Right lobe of liver (tissue), 6 donors: Measurements from ENCODE around the gene IFT88. TPM values are rescaled to one million over a fixed set of nuclear protein-coding genes. Genes with fewer than 3 reads are reported as not detected.

ENCODE experiments used
- ATAC-seq, 4 donors: fragments of 200-7000 bp; cut with Tn5 transposase; one replicate each; pipeline ENCODE4 v1.9.1; 2020; ENCODE audit warnings: mild to moderate bottlenecking in 4 of 4, moderate library complexity in 4 of 4
- DNase-seq, 3 donors: peaks; one replicate each; pipeline ENCODE4 v3.0.0-alpha.2; 2020
- H3K27ac ChIP-seq, 3 donors: fragments of 200-600 bp; one replicate each; pipeline ENCODE4 v1.8.0; 2022
- H3K27me3 ChIP-seq, 2 donors: fragments of 200-600 bp; one replicate each; pipeline ENCODE4 v1.8.0; 2022
- H3K36me3 ChIP-seq, 4 donors: fragments of 200-600 bp; sonication (generic) in 1 of 4; one replicate each; pipeline versions ENCODE4 v1.5.1 to v1.8.0; 2017 to 2022; ENCODE audit warnings: control low read depth in 1 of 4
- H3K4me1 ChIP-seq, 4 donors: fragments of 200-600 bp; sonication (generic) in 1 of 4; one replicate each; pipeline versions ENCODE4 v1.5.1 to v1.8.0; 2017 to 2022; ENCODE audit warnings: control low read depth in 1 of 4
- H3K4me3 ChIP-seq, 3 donors: fragments of 200-600 bp; one replicate each; pipeline ENCODE4 v1.8.0; 2022
- H3K9me3 ChIP-seq, 4 donors: fragments of 200-600 bp; sonication (generic) in 1 of 4; one replicate each; pipeline versions ENCODE4 v1.5.1 to v1.8.0; 2017 to 2022; ENCODE audit warnings: control low read depth in 1 of 4
- CTCF ChIP-seq, 4 donors: fragments of 200-600 bp in 3 of 4; fragments of 450-650 bp in 1 of 4; IDR thresholded peaks; one replicate each; pipeline versions ENCODE4 v1.5.1 to v1.8.0; 2016 to 2022; ENCODE audit warnings: antibody characterized with exemption in 4 of 4, mild to moderate bottlenecking in 2 of 4
- POLR2A ChIP-seq: fragments of 450-650 bp; IDR thresholded peaks from one replicate; pipeline ENCODE4 v1.6.1; 2017; ENCODE audit warnings: antibody characterized with exemption, mild to moderate bottlenecking
- WGBS: methylation state at CpG from one replicate; pipeline ENCODE4 v1.1.6; 2018; ENCODE audit warnings: low coverage, low lambda C conversion rate; ENCODE audit not compliant: insufficient coverage; ENCODE audit errors: missing lambda C conversion rate; 5-methylcytosine and 5-hydroxymethylcytosine counted together
- intact Hi-C, 2 donors: fragments of 100-400 bp; cut with DNase I; formaldehyde crosslinking; loops; one replicate each; pipeline versions ENCODE4 v1.11.2 to v1.14.1; 2022
- total RNA-seq, 6 experiments: library from RNA; depleted of rRNA in 2 of 6; stranded (reverse); fragments of >200 nt in 2 of 6; fragmentation: NEBNext Ultra II Directional in 3 of 6; extraction: Animal tissue kit (Norgen Biotek cat#: 25700) in 3 of 6; gene quantifications; one replicate each; pipeline versions ENCODE4 v1.1.0 to v1.2.4, GENCODE V29; 2016 to 2023
- donor health status: DM: no; HTN: yes; CAD: no.
- donor health status: DM: no; HTN: no; CAD: no.
- donor health status: DM: no; HTN: no; CAD: no.
- donor health status: DM: no; HTN: yes; CAD: no.
- donor health status: DM: no; HTN: yes; CAD: no.

The IFT88 gene
- total RNA-seq, 6 experiments from 2014 or later: 7.9 to 17.6 (median 11.8) TPM

DNA sequence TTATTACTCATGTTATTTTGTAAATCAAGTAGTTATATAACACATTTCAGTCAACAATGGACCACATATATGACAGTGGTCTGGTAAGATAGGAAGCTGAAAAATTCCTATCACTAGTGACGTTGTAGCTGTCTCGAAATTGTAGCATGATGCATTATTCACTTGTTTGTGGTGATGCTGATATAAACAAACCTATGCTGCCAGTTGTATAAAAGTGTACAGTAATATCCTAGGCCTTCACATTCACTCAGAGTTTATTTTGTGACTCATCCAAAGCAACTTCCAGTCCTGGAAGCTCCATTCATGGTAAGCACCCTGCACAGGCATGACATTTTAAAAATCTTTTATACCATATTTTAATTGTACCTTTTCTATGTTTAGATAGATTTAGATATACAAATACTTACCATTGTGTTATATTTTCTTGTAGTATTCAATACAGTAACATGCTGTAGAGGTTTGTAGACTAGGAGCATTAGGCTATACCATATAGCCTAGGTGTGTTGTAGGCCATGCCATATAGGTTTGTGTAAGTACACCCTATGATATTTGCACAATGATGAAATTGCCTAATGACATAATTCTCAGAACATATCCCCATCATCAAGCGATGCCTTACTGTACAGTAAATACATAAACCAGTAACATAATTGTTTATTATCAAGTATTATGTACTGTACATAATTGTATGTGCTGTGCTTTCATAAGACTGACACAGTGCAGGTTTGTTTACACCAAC lies 49.3 kb downstream of the IFT88 start:
- Histone ChIP-seq H3K4me1 (no peaks in the 10 kb centered on the region), H3K27me3 (no peaks in the 10 kb centered on the region), H3K36me3 (peaks cover 0 to 2% (median 0%) of the 10 kb centered on the region in 4 donors), H3K27ac (no peak overlapping the region), H3K9me3 (no peaks in the 10 kb centered on the region), H3K4me3 (no peak overlapping the region)
- DNase-seq (no peak), ATAC-seq (peak in 1 of 4 donors; percentile 43)
- no peak for TF ChIP-seq CTCF (IDR thresholded peaks at IDR 0.05)
- no peak for TF ChIP-seq POLR2A
- 95% methylated on average over 3 of the region's 3 CpGs for WGBS
- intact Hi-C loops: no loop called here

- Histone ChIP-seq H3K27ac (no peak overlapping the region), H3K9me3 (no peaks in the 10 kb centered on the region), H3K36me3 (no peaks in the 10 kb centered on the region), H3K27me3 (no peaks in the 10 kb centered on the region), H3K4me3 (no peak overlapping the region), H3K4me1 (no peaks in the 10 kb centered on the region)
- no peak for ATAC-seq
- TF ChIP-seq POLR2A (no peak), CTCF (IDR thresholded peaks at IDR 0.05) (no peak)
- DNase-seq: no peak
- 95% methylated on average over 3 of the region's 3 CpGs for WGBS
- intact Hi-C loops: no loop called here
Observed at GRCh38 chr13:20623000-20623399, 56.0 kb downstream of the IFT88 start.

- no peaks in the 10 kb centered on the region for H3K4me1 ChIP-seq
- H3K27ac ChIP-seq: no peak overlapping the region
- ATAC-seq (no peak), DNase-seq (no peak)
- intact Hi-C loops: no loop called here
- no peaks in the 10 kb centered on the region for H3K9me3 ChIP-seq
- H3K27me3 ChIP-seq: no peaks in the 10 kb centered on the region
- H3K4me3 ChIP-seq: no peak overlapping the region
- H3K36me3 ChIP-seq: no peaks in the 10 kb centered on the region
- 100% methylated on average over 4 of the region's 4 CpGs for WGBS
- TF ChIP-seq CTCF (IDR thresholded peaks at IDR 0.05): no peak
- no peak for TF ChIP-seq POLR2A
Observed at GRCh38 chr13:20624213-20624612, 57.3 kb downstream of the IFT88 start.

DNA sequence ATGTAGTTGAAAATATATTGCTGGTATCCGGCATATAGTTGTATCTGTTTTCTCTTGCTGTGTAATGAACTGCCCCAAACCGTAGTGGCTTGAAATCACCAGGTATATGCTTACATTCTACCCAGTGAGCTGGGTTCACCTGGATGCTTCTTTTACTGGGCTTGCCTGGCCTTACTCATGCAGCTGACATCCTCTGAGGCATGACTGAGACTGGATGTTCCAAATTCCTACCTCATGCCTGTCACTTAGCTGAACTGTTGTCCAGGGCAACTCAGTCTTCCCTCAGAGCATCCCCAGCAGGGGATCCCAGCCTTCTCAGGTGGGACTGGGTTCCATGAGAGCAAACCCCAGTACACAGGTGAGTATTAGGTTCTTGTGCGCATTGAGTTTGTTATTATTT lies 66.8 kb downstream of the IFT88 start:
- H3K36me3 ChIP-seq: peaks cover 0 to 9% (median 2%) of the 10 kb centered on the region in 4 donors

More for the DNA sequence above, 66.8 kb downstream of the IFT88 start:
- WGBS: 100% methylated on average over 1 of the region's 3 CpGs
- intact Hi-C loops: no loop called here
- no peak overlapping the region for H3K27ac ChIP-seq
- DNase-seq: no peak
- no peak for ATAC-seq
- TF ChIP-seq CTCF (IDR thresholded peaks at IDR 0.05): no peak
- TF ChIP-seq POLR2A: no peak
- no peaks in the 10 kb centered on the region for H3K27me3 ChIP-seq
- no peaks in the 10 kb centered on the region for H3K4me1 ChIP-seq
- H3K9me3 ChIP-seq: no peaks in the 10 kb centered on the region
- no peak overlapping the region for H3K4me3 ChIP-seq
